Panc1 (cell line): ENCODE measurements around the gene ERICH3. TPM values are rescaled to one million over a fixed set of nuclear protein-coding genes. Genes with fewer than 3 reads are reported as not detected.

Experiments used
- ATAC-seq: fragments of 200-7000 bp; cut with Tn5 transposase; 2 replicates; pipeline ENCODE4 v1.9.1; 2020; ENCODE audit warnings: mild to moderate bottlenecking, moderate library complexity
- BruUV-seq: library from RNA; stranded (reverse); fragments of 400-500 nt; replicated peaks from 2 replicates; lab custom pipeline; 2021; lab: Mats Ljungman, UMichigan
- CTCF ChIA-PET: fragments of 300-600 bp; sonication (Branson Sonifier 250); formaldehyde crosslinking; loops from one replicate; lab custom pipeline; 2022; ENCODE audit warnings: antibody characterized with exemption; lab: Charles Lee
- POLR2A ChIA-PET: fragments of 300-600 bp; sonication (Branson Sonifier 250); formaldehyde crosslinking; loops from one replicate; lab custom pipeline; 2022; ENCODE audit warnings: antibody characterized with exemption; lab: Charles Lee
- DNase-seq: peaks from one replicate; pipeline ENCODE4 v3.0.0-alpha.2; 2010; ENCODE audit warnings: low read depth, low spot score
- H3K27ac ChIP-seq: 2 replicates; pipeline ENCODE4 v1.5.1; 2011; ENCODE audit warnings: mild to moderate bottlenecking, low read length, inconsistent platforms
- H3K27me3 ChIP-seq: fragments of 200-500 bp; sonication (Bioruptor generic); 2 replicates; pipeline ENCODE4 v1.6.0; 2014; ENCODE audit warnings: low read length, inconsistent platforms; ENCODE audit not compliant: control insufficient read depth, insufficient read depth
- H3K36me3 ChIP-seq: fragments of 200-500 bp; sonication (Bioruptor generic); 2 replicates; pipeline ENCODE4 v1.5.1; 2014; ENCODE audit warnings: inconsistent platforms, mild to moderate bottlenecking, low read length, moderate library complexity; ENCODE audit not compliant: control insufficient read depth, insufficient read depth
- H3K4me1 ChIP-seq: 2 replicates; pipeline ENCODE4 v1.5.1; 2011; ENCODE audit warnings: inconsistent platforms, mild to moderate bottlenecking, low read length, moderate library complexity; ENCODE audit not compliant: control insufficient read depth, insufficient read depth
- H3K4me3 ChIP-seq, 2 experiments: 2 replicates each; pipeline ENCODE4 v1.5.1; 2011 to 2012; ENCODE audit warnings: low read depth in 2 of 2, low read length in 2 of 2, mild to moderate bottlenecking in 2 of 2, inconsistent platforms in 1 of 2, moderate library complexity in 1 of 2
- H3K9me3 ChIP-seq: fragments of 200-500 bp; sonication (Bioruptor generic); 2 replicates; pipeline ENCODE4 v1.5.1; 2014; ENCODE audit warnings: low read depth, mild to moderate bottlenecking, inconsistent platforms, low read length, moderate library complexity; ENCODE audit not compliant: control insufficient read depth, insufficient read depth
- POLR2AphosphoS5 ChIP-seq: IDR thresholded peaks from 2 replicates; pipeline ENCODE4 v1.6.1; 2012; ENCODE audit warnings: mild to moderate bottlenecking, low read depth, low read length, moderate library complexity
- SIN3A ChIP-seq: IDR thresholded peaks from 2 replicates; pipeline ENCODE4 v1.6.1; 2012; ENCODE audit warnings: low read depth, mild to moderate bottlenecking, low read length, moderate library complexity, borderline replicate concordance; ENCODE audit not compliant: insufficient read depth
- TCF7L2 ChIP-seq: IDR thresholded peaks from 2 replicates; pipeline ENCODE4 v1.6.1; 2011; ENCODE audit warnings: mild to moderate bottlenecking, low read depth, low read length, inconsistent platforms
- in situ Hi-C: cut with HindIII; loops from 2 replicates; pipeline ENCODE4 v1.10.0; 2016; ENCODE audit warnings: low sequenced_read_pairs, low pct_unique_long_range_greater_than_20kb
- intact Hi-C: fragments of 100-400 bp; cut with micrococcal nuclease; formaldehyde crosslinking; loops from one replicate; pipeline ENCODE4 v1.10.0; 2022; ENCODE audit not compliant: unreplicated experiment
- total RNA-seq: library from RNA; stranded (reverse); gene quantifications from one replicate; pipeline ENCODE4 v1.2.1, GENCODE V29; 2021; ENCODE audit not compliant: unreplicated experiment
- TF ChIP-seq, protein P1 (sequence below), 2 experiments: IDR thresholded peaks; 2 replicates each; pipeline ENCODE4 v1.6.1; 2011 to 2012; ENCODE audit warnings: low read depth in 2 of 2, control low read depth in 1 of 2, low read length in 1 of 2, mild to moderate bottlenecking in 1 of 2, moderate library complexity in 1 of 2; ENCODE audit not compliant: insufficient read depth in 1 of 2
- TF ChIP-seq, protein P2 (sequence below): fragments of 450-650 bp; IDR thresholded peaks from 2 replicates; pipeline ENCODE4 v1.5.1; 2017; ENCODE audit warnings: mild to moderate bottlenecking

ERICH3 gene
- total RNA-seq, 1 experiment from 2014 or later, result not detected

DNA sequence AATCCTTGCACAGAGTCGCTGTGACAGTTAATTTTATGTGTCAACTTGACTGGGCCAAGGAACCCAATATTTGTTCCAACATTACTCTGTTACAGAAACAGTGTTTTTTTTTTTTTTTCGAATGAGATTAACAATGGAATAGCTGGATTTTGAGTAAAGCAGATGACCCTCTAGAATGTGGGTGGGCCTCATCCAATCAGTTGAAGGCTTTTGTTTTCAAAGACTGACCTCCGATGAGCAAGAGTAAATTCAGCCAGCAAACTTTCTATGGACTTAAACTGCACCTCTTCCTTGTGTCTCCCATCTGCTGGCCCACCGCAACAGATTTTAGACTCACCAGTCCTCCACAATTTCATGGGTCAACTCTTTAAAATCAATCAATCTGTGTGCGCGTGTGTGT lies 42.2 kb upstream of the ERICH3 start:
- no peak for DNase-seq
- Histone ChIP-seq H3K4me1 (no peaks in the 10 kb centered on the region), H3K4me3 (no peak overlapping the region), H3K27ac (no peak overlapping the region), H3K27me3 (no peaks in the 10 kb centered on the region), H3K36me3 (peaks cover 2% of the 10 kb centered on the region; the same call in 1 of the 2 replicates), H3K9me3 (no peaks in the 10 kb centered on the region)
- ChIA-PET CTCF (no interaction called here), POLR2A (no interaction called here)
- no TSS peak for BruUV-seq
- TF ChIP-seq, protein P1, sequence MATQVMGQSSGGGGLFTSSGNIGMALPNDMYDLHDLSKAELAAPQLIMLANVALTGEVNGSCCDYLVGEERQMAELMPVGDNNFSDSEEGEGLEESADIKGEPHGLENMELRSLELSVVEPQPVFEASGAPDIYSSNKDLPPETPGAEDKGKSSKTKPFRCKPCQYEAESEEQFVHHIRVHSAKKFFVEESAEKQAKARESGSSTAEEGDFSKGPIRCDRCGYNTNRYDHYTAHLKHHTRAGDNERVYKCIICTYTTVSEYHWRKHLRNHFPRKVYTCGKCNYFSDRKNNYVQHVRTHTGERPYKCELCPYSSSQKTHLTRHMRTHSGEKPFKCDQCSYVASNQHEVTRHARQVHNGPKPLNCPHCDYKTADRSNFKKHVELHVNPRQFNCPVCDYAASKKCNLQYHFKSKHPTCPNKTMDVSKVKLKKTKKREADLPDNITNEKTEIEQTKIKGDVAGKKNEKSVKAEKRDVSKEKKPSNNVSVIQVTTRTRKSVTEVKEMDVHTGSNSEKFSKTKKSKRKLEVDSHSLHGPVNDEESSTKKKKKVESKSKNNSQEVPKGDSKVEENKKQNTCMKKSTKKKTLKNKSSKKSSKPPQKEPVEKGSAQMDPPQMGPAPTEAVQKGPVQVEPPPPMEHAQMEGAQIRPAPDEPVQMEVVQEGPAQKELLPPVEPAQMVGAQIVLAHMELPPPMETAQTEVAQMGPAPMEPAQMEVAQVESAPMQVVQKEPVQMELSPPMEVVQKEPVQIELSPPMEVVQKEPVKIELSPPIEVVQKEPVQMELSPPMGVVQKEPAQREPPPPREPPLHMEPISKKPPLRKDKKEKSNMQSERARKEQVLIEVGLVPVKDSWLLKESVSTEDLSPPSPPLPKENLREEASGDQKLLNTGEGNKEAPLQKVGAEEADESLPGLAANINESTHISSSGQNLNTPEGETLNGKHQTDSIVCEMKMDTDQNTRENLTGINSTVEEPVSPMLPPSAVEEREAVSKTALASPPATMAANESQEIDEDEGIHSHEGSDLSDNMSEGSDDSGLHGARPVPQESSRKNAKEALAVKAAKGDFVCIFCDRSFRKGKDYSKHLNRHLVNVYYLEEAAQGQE (IDR thresholded peaks at IDR 0.05; ENCODE audit: insufficient read depth in 1 of 2, low read depth in 2 of 2, low read length in 1 of 2), result no peak
- TF ChIP-seq SIN3A (no peak), TCF7L2 (no peak), POLR2AphosphoS5 (no peak)
- intact Hi-C loops, result no loop called here
- in situ Hi-C loops, result no loop called here
- no peak for ATAC-seq

DNA sequence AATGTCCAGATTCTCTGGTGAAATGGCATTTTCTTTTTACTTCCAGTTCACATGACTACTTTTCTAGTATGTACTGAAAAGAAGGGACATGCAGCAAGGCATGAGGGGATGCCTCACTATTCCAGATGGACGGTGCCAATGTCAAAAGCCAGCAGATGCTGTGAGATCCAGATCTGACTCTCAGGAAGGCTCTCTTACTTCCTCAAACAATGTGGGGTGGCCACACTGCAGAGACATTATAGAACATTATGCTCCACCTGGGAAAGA lies 41.6 kb upstream of the ERICH3 start:
- CTCF ChIA-PET, result no interaction called here
- no peak for TF ChIP-seq SIN3A
- TF ChIP-seq, protein P1 (IDR thresholded peaks at IDR 0.05; ENCODE audit: insufficient read depth in 1 of 2, low read depth in 2 of 2, low read length in 1 of 2), result no peak
- TF ChIP-seq POLR2AphosphoS5, result no peak
- no peak for TF ChIP-seq TCF7L2
- TF ChIP-seq, protein P2, sequence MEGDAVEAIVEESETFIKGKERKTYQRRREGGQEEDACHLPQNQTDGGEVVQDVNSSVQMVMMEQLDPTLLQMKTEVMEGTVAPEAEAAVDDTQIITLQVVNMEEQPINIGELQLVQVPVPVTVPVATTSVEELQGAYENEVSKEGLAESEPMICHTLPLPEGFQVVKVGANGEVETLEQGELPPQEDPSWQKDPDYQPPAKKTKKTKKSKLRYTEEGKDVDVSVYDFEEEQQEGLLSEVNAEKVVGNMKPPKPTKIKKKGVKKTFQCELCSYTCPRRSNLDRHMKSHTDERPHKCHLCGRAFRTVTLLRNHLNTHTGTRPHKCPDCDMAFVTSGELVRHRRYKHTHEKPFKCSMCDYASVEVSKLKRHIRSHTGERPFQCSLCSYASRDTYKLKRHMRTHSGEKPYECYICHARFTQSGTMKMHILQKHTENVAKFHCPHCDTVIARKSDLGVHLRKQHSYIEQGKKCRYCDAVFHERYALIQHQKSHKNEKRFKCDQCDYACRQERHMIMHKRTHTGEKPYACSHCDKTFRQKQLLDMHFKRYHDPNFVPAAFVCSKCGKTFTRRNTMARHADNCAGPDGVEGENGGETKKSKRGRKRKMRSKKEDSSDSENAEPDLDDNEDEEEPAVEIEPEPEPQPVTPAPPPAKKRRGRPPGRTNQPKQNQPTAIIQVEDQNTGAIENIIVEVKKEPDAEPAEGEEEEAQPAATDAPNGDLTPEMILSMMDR, result no peak
- POLR2A ChIA-PET, result no interaction called here

More for the DNA sequence above, 41.6 kb upstream of the ERICH3 start:
- Histone ChIP-seq H3K4me3 (no peak overlapping the region), H3K27me3 (no peaks in the 10 kb centered on the region), H3K27ac (no peak overlapping the region), H3K36me3 (peaks cover 2% of the 10 kb centered on the region; the same call in 1 of the 2 replicates), H3K4me1 (no peaks in the 10 kb centered on the region), H3K9me3 (no peaks in the 10 kb centered on the region)
- intact Hi-C loops (no loop called here), in situ Hi-C loops (no loop called here)
- ATAC-seq, result no peak
- DNase-seq, result no peak
- BruUV-seq, result no TSS peak
